K562 (cell line): Measurements from ENCODE around the gene KMT5B. TPM values are rescaled to one million over a fixed set of nuclear protein-coding genes. Genes with fewer than 3 reads are reported as not detected.

Experiments
- BDP1 ChIP-seq: IDR thresholded peaks from 3 replicates; pipeline ENCODE4 v1.6.1; 2011; ENCODE audit not compliant: insufficient read length, insufficient read depth
- CBX2 ChIP-seq: fragments of 200-600 bp; sonication (generic); IDR thresholded peaks from one replicate; pipeline ENCODE4 v1.6.1; 2012; ENCODE audit warnings: mild to moderate bottlenecking, low read length, inconsistent platforms; ENCODE audit not compliant: insufficient read depth, poor library complexity, severe bottlenecking
- CHAMP1 ChIP-seq: fragments of 450-650 bp; IDR thresholded peaks from 2 replicates; pipeline ENCODE4 v1.6.1; 2016; ENCODE audit warnings: mild to moderate bottlenecking
- CLOCK ChIP-seq: fragments of 250-450 bp; sonication (Bioruptor Pico); IDR thresholded peaks from 2 replicates; pipeline ENCODE4 v1.4.0; 2020; ENCODE audit warnings: mild to moderate bottlenecking, moderate library complexity, borderline replicate concordance
- COPS2 ChIP-seq: fragments of 450-650 bp; conservative IDR thresholded peaks from 2 replicates; pipeline ENCODE4 v1.6.1; 2016; ENCODE audit warnings: mild to moderate bottlenecking, moderate library complexity
- NCOA6 ChIP-seq: fragments of 450-650 bp; IDR thresholded peaks from 2 replicates; pipeline ENCODE4 v1.6.1; 2017; ENCODE audit warnings: mild to moderate bottlenecking
- NFXL1 ChIP-seq: fragments of 450-650 bp; formaldehyde crosslinking; IDR thresholded peaks from 2 replicates; pipeline ENCODE4 v1.4.0; 2021; ENCODE audit warnings: mild to moderate bottlenecking
- POLR2AphosphoS2 ChIP-seq: IDR thresholded peaks from 2 replicates; pipeline ENCODE4 v1.6.1; 2012; ENCODE audit warnings: low read length, improper control_type of control experiment
- SRSF3 ChIP-seq: fragments of 200-400 bp; formaldehyde crosslinking; IDR thresholded peaks from 2 replicates; pipeline ENCODE4 v1.6.1; 2016; ENCODE audit warnings: mild to moderate bottlenecking, low read length, moderate library complexity; ENCODE audit not compliant: insufficient read depth
- ZBTB11 ChIP-seq, 3 experiments: fragments of 200-800 bp in 1 of 3; fragments of 250-450 bp in 1 of 3; fragments of 450-650 bp in 1 of 3; sonication (Bioruptor Pico) in 1 of 3; sonication (Bioruptor generic) in 1 of 3; formaldehyde crosslinking in 1 of 3; IDR thresholded peaks; 2 replicates each; pipeline versions ENCODE4 v1.6.1 to v1.8.0; 2016 to 2022; ENCODE audit warnings: mild to moderate bottlenecking in 2 of 3, missing genetic modification characterization in 2 of 3, missing compliant biosample characterization in 1 of 3, moderate library complexity in 1 of 3
- ZMIZ1 ChIP-seq, 2 experiments: fragments of 150-350 bp in 1 of 2; IDR thresholded peaks; 2 replicates each; pipeline ENCODE4 v1.6.1; 2012 to 2016; ENCODE audit warnings: low read depth in 2 of 2, low read length in 2 of 2, mild to moderate bottlenecking in 1 of 2, moderate library complexity in 1 of 2
- ZNF232 ChIP-seq: sonication (generic); formaldehyde crosslinking; IDR thresholded peaks from 2 replicates; pipeline ENCODE4 v1.8.0; 2022; ENCODE audit warnings: mild to moderate bottlenecking, missing genetic modification reagents
- ZNF717 ChIP-seq: fragments of 250-450 bp; sonication (Bioruptor Pico); IDR thresholded peaks from 2 replicates; pipeline ENCODE4 v1.5.0; 2021
- ZNF778 ChIP-seq: fragments of 450-650 bp; formaldehyde crosslinking; IDR thresholded peaks from 2 replicates; pipeline ENCODE4 v1.4.0; 2020; ENCODE audit warnings: mild to moderate bottlenecking, moderate library complexity
- polyA plus RNA-seq, 8 experiments: library from polyadenylated mRNA; depleted of rRNA in 4 of 8; stranded (reverse) in 5 of 8; unstranded in 3 of 8; fragments of >200 nt; fragmentation: Nextera tagmentation in 2 of 8; fragmentation: Illumina TruSeq in 1 of 8; extraction: Ambion mirVana in 2 of 8; extraction: Trizol in 1 of 8; gene quantifications; 2 replicates each; pipeline versions ENCODE4 v1.2.1 to v1.2.3, GENCODE V29; 2011 to 2014; ENCODE audit warnings: inconsistent platforms in 1 of 8, missing spikeins in 1 of 8
- total RNA-seq, 7 experiments: library from RNA; depleted of rRNA in 6 of 7; stranded (reverse); fragments of >200 nt in 6 of 7; fragmentation: Illumina TruSeq in 2 of 7; extraction: Trizol in 2 of 7; gene quantifications; 2 replicates each; pipeline versions ENCODE4 v1.2.1 to v1.2.3, GENCODE V29; 2011 to 2021; ENCODE audit warnings: low replicate concordance in 1 of 7

KMT5B gene
- total and polyA plus RNA-seq, 9 of the 15 experiments (the other 6 are each of a cell fraction or from before 2014, with no cell fraction given): 7.3 to 27.3 (median 20.9) TPM

- TF ChIP-seq CLOCK (CRISPR knock-in tag) (no peak), ZNF778 (CRISPR knock-in tag) (no peak), ZNF232 (no peak), POLR2AphosphoS2 (no peak), NFXL1 (CRISPR knock-in tag) (no peak), ZNF717 (CRISPR knock-in tag) (no peak), COPS2 (no peak), CHAMP1 (no peak), ZMIZ1 (IDR thresholded peaks at IDR 0.05; ENCODE audit: low read depth in 2 of 2, low read length in 2 of 2) (peak in 1 of 2 experiments; percentile 38; a peak in 1 of 4 replicates), ZBTB11 (CRISPR knock-in tag; IDR thresholded peaks at IDR 0.05) (no peak), NCOA6 (no peak), SRSF3 (no peak), CBX2 (no peak), BDP1 (no peak)
Measured at GRCh38 chr11:68121067-68121899, 91.8 kb downstream of the KMT5B start, which contains the start of gene CHKA (continued).
